ENCODE results near the gene TUNAR. TPM values are rescaled to one million over a fixed set of nuclear protein-coding genes. Genes with fewer than 3 reads are reported as not detected.

The TUNAR gene
- total RNA-seq, 1 experiment from 2014 or later = not detected

- Histone ChIP-seq H3K4me3 (no peak overlapping the region), H3K36me3 (no peaks in the 10 kb centered on the region), H3K4me1 (replicated peaks) (no peaks in the 10 kb centered on the region), H3K27ac (no peak overlapping the region), H3K27me3 (replicated peaks) (no peaks in the 10 kb centered on the region), H3K9me3 (replicated peaks) (no peaks in the 10 kb centered on the region)
- DNase-seq (ENCODE audit: low read depth in 1 of 2, low spot score in 2 of 2) = no peak
These were observed 30.0 kb downstream of the TUNAR start for GRCh38 chr14:95906591-95906990.

- H3K36me3 ChIP-seq = no peaks in the 10 kb centered on the region
These were observed 34.0 kb downstream of the TUNAR start for GRCh38 chr14:95910628-95911027.

GRCh38 chr14:95911456-95911855 is 34.8 kb downstream of the TUNAR start:
- Histone ChIP-seq H3K4me1 (replicated peaks) (no peaks in the 10 kb centered on the region), H3K27ac (no peak overlapping the region), H3K27me3 (replicated peaks) (no peaks in the 10 kb centered on the region), H3K9me3 (replicated peaks) (no peaks in the 10 kb centered on the region), H3K4me3 (no peak overlapping the region), H3K36me3 (no peaks in the 10 kb centered on the region)
- no peak for DNase-seq (ENCODE audit: low read depth in 1 of 2, low spot score in 2 of 2)

More at GRCh38 chr14:95910628-95911027, 34.0 kb downstream of the TUNAR start:
- Histone ChIP-seq H3K4me1 (replicated peaks) (no peaks in the 10 kb centered on the region), H3K9me3 (replicated peaks) (no peaks in the 10 kb centered on the region), H3K4me3 (no peak overlapping the region), H3K27me3 (replicated peaks) (no peaks in the 10 kb centered on the region), H3K27ac (no peak overlapping the region)
- no peak for DNase-seq (ENCODE audit: low read depth in 1 of 2, low spot score in 2 of 2)

GRCh38 chr14:95915330-95915729 is 38.7 kb downstream of the TUNAR start:
- no peaks in the 10 kb centered on the region for H3K4me1 ChIP-seq (replicated peaks)
- no peaks in the 10 kb centered on the region; the same call in 1 of the 2 replicates for H3K27me3 ChIP-seq (replicated peaks)
- no peak for DNase-seq (ENCODE audit: low read depth in 1 of 2, low spot score in 2 of 2)

GRCh38 chr14:95918466-95918865 is 41.8 kb downstream of the TUNAR start:
- Histone ChIP-seq H3K27ac (no peak overlapping the region), H3K36me3 (no peaks in the 10 kb centered on the region), H3K27me3 (replicated peaks) (no peaks in the 10 kb centered on the region; the same call in none of the 2 replicates), H3K9me3 (replicated peaks) (no peaks in the 10 kb centered on the region), H3K4me3 (no peak overlapping the region), H3K4me1 (replicated peaks) (no peaks in the 10 kb centered on the region)
- no peak for DNase-seq (ENCODE audit: low read depth in 1 of 2, low spot score in 2 of 2)

More at GRCh38 chr14:95915330-95915729, 38.7 kb downstream of the TUNAR start:
- H3K9me3 ChIP-seq (replicated peaks) = no peaks in the 10 kb centered on the region
- H3K36me3 ChIP-seq = no peaks in the 10 kb centered on the region
- no peak overlapping the region for H3K4me3 ChIP-seq
- no peak overlapping the region for H3K27ac ChIP-seq

GRCh38 chr14:95920769-95921438 is 44.3 kb downstream of the TUNAR start:
- no peak for DNase-seq (ENCODE audit: low read depth in 1 of 2, low spot score in 2 of 2)
- no peaks in the 10 kb centered on the region for H3K9me3 ChIP-seq (replicated peaks)
- no peaks in the 10 kb centered on the region for H3K36me3 ChIP-seq
- no peaks in the 10 kb centered on the region for H3K4me1 ChIP-seq (replicated peaks)
- no peak overlapping the region for H3K4me3 ChIP-seq
- no peaks in the 10 kb centered on the region; the same call in none of the 2 replicates for H3K27me3 ChIP-seq (replicated peaks)
- H3K27ac ChIP-seq = no peak overlapping the region

GRCh38 chr14:95922080-95922479 is 45.4 kb downstream of the TUNAR start:
- H3K4me3 ChIP-seq = no peak overlapping the region
- H3K9me3 ChIP-seq (replicated peaks) = no peaks in the 10 kb centered on the region
- H3K4me1 ChIP-seq (replicated peaks) = no peaks in the 10 kb centered on the region
- no peak for DNase-seq (ENCODE audit: low read depth in 1 of 2, low spot score in 2 of 2)
- no peaks in the 10 kb centered on the region; the same call in none of the 2 replicates for H3K27me3 ChIP-seq (replicated peaks)
- no peaks in the 10 kb centered on the region for H3K36me3 ChIP-seq
- H3K27ac ChIP-seq = no peak overlapping the region

- no peak for DNase-seq (ENCODE audit: low read depth in 1 of 2, low spot score in 2 of 2)
- no peak overlapping the region for H3K27ac ChIP-seq
- H3K9me3 ChIP-seq (replicated peaks) = no peaks in the 10 kb centered on the region
- no peaks in the 10 kb centered on the region for H3K4me1 ChIP-seq (replicated peaks)
- H3K36me3 ChIP-seq = no peaks in the 10 kb centered on the region
- no peaks in the 10 kb centered on the region for H3K27me3 ChIP-seq (replicated peaks)
- H3K4me3 ChIP-seq = no peak overlapping the region
These were observed 52.1 kb downstream of the TUNAR start for GRCh38 chr14:95928751-95929150.

- Histone ChIP-seq H3K9me3 (replicated peaks) (no peaks in the 10 kb centered on the region), H3K27me3 (replicated peaks) (no peaks in the 10 kb centered on the region), H3K27ac (no peak overlapping the region), H3K36me3 (no peaks in the 10 kb centered on the region), H3K4me3 (no peak overlapping the region), H3K4me1 (replicated peaks) (no peaks in the 10 kb centered on the region)
- DNase-seq (ENCODE audit: low read depth in 1 of 2, low spot score in 2 of 2) = no peak
These were observed 54.8 kb downstream of the TUNAR start for GRCh38 chr14:95931384-95931783.

- H3K4me1 ChIP-seq (replicated peaks) = no peaks in the 10 kb centered on the region
- no peak overlapping the region for H3K27ac ChIP-seq
- H3K36me3 ChIP-seq = no peaks in the 10 kb centered on the region
- no peak overlapping the region for H3K4me3 ChIP-seq
- no peaks in the 10 kb centered on the region for H3K9me3 ChIP-seq (replicated peaks)
- DNase-seq (ENCODE audit: low read depth in 1 of 2, low spot score in 2 of 2) = no peak
- H3K27me3 ChIP-seq (replicated peaks) = no peaks in the 10 kb centered on the region
These were observed 58.7 kb downstream of the TUNAR start for GRCh38 chr14:95935228-95935822.

GRCh38 chr14:95936041-95936440 is 59.4 kb downstream of the TUNAR start:
- Histone ChIP-seq H3K27me3 (replicated peaks) (no peaks in the 10 kb centered on the region), H3K4me1 (replicated peaks) (no peaks in the 10 kb centered on the region), H3K36me3 (no peaks in the 10 kb centered on the region), H3K9me3 (replicated peaks) (no peaks in the 10 kb centered on the region), H3K4me3 (no peak overlapping the region), H3K27ac (no peak overlapping the region)
- DNase-seq (ENCODE audit: low read depth in 1 of 2, low spot score in 2 of 2) = no peak

- no peaks in the 10 kb centered on the region for H3K36me3 ChIP-seq
- no peaks in the 10 kb centered on the region for H3K4me1 ChIP-seq (replicated peaks)
- no peaks in the 10 kb centered on the region for H3K27me3 ChIP-seq (replicated peaks)
- no peak overlapping the region for H3K27ac ChIP-seq
- no peaks in the 10 kb centered on the region for H3K9me3 ChIP-seq (replicated peaks)
- H3K4me3 ChIP-seq = no peak overlapping the region
- no peak for DNase-seq (ENCODE audit: low read depth in 1 of 2, low spot score in 2 of 2)
These were observed 62.7 kb downstream of the TUNAR start for GRCh38 chr14:95939335-95939734.

- Histone ChIP-seq H3K4me3 (no peak overlapping the region), H3K9me3 (replicated peaks) (no peaks in the 10 kb centered on the region), H3K27me3 (replicated peaks) (no peaks in the 10 kb centered on the region), H3K36me3 (no peaks in the 10 kb centered on the region), H3K4me1 (replicated peaks) (no peaks in the 10 kb centered on the region), H3K27ac (no peak overlapping the region)
- DNase-seq (ENCODE audit: low read depth in 1 of 2, low spot score in 2 of 2) = no peak
These were observed 65.3 kb downstream of the TUNAR start for GRCh38 chr14:95941897-95942296.

- no peaks in the 10 kb centered on the region for H3K27me3 ChIP-seq (replicated peaks)
- no peaks in the 10 kb centered on the region for H3K9me3 ChIP-seq (replicated peaks)
- no peak overlapping the region for H3K27ac ChIP-seq
- H3K36me3 ChIP-seq = no peaks in the 10 kb centered on the region
- H3K4me1 ChIP-seq (replicated peaks) = no peaks in the 10 kb centered on the region
- no peak for DNase-seq (ENCODE audit: low read depth in 1 of 2, low spot score in 2 of 2)
- no peak overlapping the region for H3K4me3 ChIP-seq
These were observed 67.1 kb downstream of the TUNAR start for GRCh38 chr14:95943699-95944098.
